KBM-7 (cell line): ENCODE measurements around the gene CLDN3.
"Not testable (repeated sequence)": the region's sequence is repeated elsewhere in the genome, so short reads cannot be mapped to it uniquely, and the experiment has no call there.

Experiments used
- DNase-seq: peaks from one replicate; pipeline ENCODE4 v3.0.0-alpha.2; 2015
- in situ Hi-C: fragments of 300-500 bp; cut with MboI; formaldehyde crosslinking; loops from 2 replicates; pipeline ENCODE4 v1.14.3; 2020; ENCODE audit warnings: low sequenced_read_pairs, low pct_unique_long_range_greater_than_20kb, mixed read lengths

The CLDN3 gene

DNA sequence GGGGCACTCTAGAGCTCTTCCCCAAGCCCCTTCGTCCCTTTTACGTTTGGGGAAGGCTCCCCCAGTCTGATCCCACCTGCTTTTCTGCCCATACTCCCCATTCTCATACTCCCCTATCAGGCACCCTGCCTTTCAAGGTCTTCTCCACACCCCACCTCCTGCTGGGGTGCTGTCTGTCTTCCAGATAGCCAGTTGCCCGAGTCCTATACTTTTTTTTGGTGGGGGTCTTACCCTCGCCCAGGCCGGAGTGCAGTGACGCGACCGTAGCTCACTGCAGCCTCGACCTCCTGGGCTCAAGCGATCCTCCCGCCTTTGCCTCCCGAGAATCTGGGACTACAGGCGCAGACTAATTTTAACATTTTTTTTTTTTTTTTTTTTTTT lies 30.7 kb downstream of the CLDN3 start:
- no peak for DNase-seq
- in situ Hi-C loops, result loop anchor here (10.0 kb wide), 1 partner anchor 115 kb away; the partner anchor contains the start of gene MLXIPL

- in situ Hi-C loops, result loop anchor here (10.0 kb wide), 1 partner anchor 114 kb away; the partner anchor contains the start of gene MLXIPL
- DNase-seq, result peak; percentile 94
These were observed 31.3 kb downstream of the CLDN3 start, which contains the start of gene ABHD11 for GRCh38 chr7:73738612-73739386. TSS of gene ABHD11 (minus strand) at chr7:73738802. CDS start at chr7:73738770, 32 bp downstream.

DNA sequence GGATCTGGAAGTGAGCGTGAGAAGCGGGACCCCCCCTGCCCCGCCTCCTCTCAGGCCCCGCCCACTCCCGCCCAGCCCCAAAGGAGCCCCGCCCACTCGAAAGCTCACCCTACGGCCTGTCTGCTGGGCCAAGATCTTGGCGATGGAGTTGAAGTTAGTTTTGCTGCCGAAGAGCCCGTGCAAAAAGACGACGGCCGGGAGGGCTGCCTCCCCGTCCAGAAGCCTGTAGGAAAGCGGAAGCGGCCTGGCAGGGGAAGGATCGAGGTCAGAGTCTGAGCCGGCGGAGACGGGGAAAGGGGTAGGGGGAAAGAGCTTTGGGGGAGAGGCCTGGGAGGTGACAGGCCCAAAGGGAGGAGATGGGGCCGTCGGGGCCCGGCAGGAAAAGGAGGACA lies 31.9 kb downstream of the CLDN3 start:
- in situ Hi-C loops, result loop anchor here (10.0 kb wide), 1 partner anchor 113 kb away; the partner anchor contains the start of gene MLXIPL
- peak; percentile 65 for DNase-seq

GRCh38 chr7:73737491-73738219 lies 32.4 kb downstream of the CLDN3 start:
- in situ Hi-C loops, result loop anchor here (10.0 kb wide), 1 partner anchor 113 kb away; the partner anchor contains the start of gene MLXIPL
- no peak for DNase-seq

GRCh38 chr7:73736885-73737284 lies 33.2 kb downstream of the CLDN3 start:
- in situ Hi-C loops, result loop anchor here (10.0 kb wide), 1 partner anchor 112 kb away; the partner anchor contains the start of gene MLXIPL
- no peak for DNase-seq

GRCh38 chr7:73735528-73735905 lies 34.6 kb downstream of the CLDN3 start:
- in situ Hi-C loops, result loop anchor here (10.0 kb wide), 1 partner anchor 111 kb away; the partner anchor contains the start of gene MLXIPL

DNA sequence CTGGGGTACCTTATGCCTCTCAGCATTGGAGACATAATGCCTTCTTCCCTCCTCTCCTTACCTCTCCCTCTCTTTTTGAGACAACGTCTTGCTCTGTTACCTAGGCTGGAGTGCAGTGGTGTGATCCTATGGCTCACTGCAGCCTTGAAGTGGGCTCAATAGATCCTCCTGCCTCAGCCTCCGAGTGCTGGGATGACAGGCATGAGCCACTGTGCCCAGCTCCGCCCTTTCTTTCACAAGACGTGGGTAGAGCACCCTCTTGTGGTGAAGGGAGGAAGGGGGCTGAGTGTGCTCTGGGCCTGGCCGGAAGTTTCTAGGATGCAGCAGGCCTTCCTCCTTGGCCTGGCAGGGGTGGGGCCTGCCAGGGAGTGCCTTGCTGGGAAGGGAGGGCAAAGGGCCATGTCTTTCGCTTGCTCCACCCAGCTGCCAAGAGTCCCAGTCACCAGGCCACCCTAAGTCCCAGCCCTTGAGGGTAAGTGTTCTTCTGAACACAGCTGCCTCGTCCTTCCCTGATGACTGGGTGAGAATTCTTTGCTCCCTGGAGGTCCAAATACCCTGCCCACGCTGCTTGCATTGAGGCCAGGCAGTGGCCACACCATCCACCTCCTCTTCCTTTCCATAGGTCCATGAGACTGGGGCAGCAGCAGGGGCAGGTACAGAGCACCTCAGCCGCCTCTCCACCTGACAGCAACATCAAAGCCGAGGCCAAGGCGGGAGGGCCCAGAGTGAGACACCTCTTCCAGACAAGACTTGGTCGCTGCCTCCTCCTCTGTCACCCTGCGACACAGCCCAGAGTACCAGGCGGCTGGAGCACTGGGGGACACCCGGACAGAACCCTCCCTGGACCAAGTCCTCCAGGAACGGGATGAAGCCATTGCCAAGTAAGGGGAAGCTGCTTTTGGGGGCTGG lies 35.2 kb downstream of the CLDN3 start:
- in situ Hi-C loops, result loop anchor here (10.0 kb wide), 1 partner anchor 110 kb away; the partner anchor contains the start of gene MLXIPL

More at GRCh38 chr7:73735528-73735905, 34.6 kb downstream of the CLDN3 start:
- no peak for DNase-seq

GRCh38 chr7:73732397-73732796 lies 37.7 kb downstream of the CLDN3 start:
- in situ Hi-C loops, result loop anchor here (10.0 kb wide), 1 partner anchor 108 kb away; the partner anchor contains the start of gene MLXIPL
- DNase-seq, result no peak

More for the DNA sequence above, 35.2 kb downstream of the CLDN3 start:
- DNase-seq, result peak; percentile 96

DNA sequence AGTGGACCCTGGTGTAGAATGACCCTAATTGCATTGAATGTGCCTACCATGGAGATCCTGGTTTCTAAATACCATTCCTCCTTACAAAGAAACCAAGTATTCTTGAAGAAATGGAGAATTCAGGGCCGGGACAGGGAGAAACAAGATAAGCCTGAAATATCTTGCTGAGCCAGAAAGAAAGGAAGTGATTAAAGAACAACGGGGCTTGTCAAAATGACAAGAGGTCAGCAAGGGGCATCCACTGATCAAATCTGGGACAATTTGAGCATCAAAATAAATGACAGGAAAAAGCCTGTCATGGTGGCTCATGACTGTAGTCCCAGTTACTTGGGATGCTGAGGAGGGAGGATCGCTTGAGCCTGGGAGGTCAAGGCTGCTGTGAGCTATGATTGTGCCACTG lies 39.6 kb downstream of the CLDN3 start:
- DNase-seq, result no peak
- in situ Hi-C loops, result loop anchor here (10.0 kb wide), 1 partner anchor 106 kb away; the partner anchor contains the start of gene MLXIPL

- no peak for DNase-seq
- in situ Hi-C loops, result no loop called here
These were observed 41.5 kb downstream of the CLDN3 start for GRCh38 chr7:73728551-73728950.

GRCh38 chr7:73727952-73728351 lies 42.1 kb downstream of the CLDN3 start:
- no peak for DNase-seq
- in situ Hi-C loops, result no loop called here

DNA sequence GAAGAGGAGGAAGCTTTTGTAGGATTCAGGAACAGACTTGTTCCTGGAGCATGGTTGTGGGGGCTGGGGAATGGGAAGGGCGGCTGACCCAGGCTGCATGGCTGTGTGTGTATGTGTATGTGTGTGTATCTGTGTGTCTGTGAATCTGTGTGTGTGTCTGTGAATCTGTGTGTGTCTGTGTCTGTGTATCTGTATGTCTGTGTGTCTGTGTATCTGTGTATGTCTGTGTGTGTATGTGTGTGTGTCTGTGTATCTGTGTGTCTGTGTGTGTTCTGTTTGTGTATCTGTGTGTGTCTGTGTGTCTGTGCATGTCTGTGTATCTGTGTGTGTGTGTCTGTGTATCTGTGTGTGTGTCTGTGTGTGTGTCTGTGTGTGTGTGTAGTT lies 44.0 kb downstream of the CLDN3 start:
- in situ Hi-C loops, result no loop called here

DNA sequence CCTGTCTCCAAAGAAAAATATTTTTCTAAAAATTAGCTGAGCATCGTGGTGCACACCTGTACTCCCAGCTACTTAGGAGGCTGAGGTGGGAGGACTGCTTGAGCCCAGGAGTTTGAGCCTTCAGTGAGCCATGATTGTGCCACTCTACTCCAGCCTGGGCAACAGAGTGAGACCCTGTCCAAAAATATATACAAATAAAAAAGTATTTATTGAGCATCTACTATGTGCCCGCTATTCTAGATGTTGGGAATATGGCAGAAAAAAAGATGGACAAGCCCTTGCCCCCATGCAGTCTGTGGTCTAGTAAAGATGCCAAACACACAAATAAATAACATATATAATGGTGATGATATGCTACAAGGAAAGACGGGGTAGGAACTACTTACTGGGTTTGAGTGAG lies 46.3 kb downstream of the CLDN3 start:
- in situ Hi-C loops, result no loop called here
- DNase-seq, result no peak

More for the DNA sequence above, 44.0 kb downstream of the CLDN3 start:
- no peak for DNase-seq

GRCh38 chr7:73722785-73723184 lies 47.3 kb downstream of the CLDN3 start:
- in situ Hi-C loops, result no loop called here

DNA sequence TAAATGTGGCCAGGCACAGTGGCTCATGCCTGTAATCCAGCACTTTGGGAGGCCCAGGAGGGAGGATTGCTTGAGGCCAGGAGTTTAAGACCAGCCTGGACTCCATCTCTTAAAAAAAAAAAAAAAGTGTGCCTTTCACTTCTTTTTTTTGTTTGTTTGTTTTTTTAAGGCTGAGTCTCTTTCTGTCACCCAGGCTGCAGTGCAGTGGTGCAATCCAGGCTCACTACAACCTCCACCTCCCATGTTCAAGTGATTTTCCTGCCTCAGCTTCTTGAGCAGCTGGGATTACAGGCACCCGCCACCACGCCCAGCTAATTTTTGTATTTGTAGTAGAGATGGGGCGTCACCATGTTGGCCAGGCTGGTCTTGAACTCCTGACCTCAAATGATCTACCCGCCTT lies 47.9 kb downstream of the CLDN3 start:
- DNase-seq, in situ Hi-C loops: not testable (repeated sequence)

More at GRCh38 chr7:73722785-73723184, 47.3 kb downstream of the CLDN3 start:
- no peak for DNase-seq

DNA sequence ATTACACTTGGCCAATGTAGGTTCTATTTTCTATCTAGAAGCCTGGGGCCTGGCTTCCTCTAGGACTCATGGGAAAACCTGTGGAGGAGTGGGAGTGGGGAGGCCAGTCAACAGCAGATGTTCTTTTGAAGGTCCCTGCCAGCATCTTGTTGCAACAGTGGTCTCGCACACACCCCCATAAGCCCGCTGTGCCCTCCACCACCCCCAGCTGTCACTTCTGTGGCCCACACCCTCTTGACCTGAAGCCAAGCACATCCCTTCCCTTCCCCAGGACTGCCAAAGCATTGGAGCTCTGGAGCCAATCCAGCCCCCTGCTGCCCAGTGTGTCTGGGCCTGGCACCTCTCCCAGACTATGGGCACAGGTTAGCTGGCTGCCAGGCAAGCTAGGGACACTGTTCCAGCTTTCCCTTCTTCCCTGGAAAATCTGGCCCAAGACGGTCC lies 48.7 kb downstream of the CLDN3 start:
- in situ Hi-C loops, result no loop called here
- DNase-seq, result no peak

- in situ Hi-C loops, DNase-seq: not testable (repeated sequence)
These were observed 49.6 kb downstream of the CLDN3 start for GRCh38 chr7:73720443-73720842.

GRCh38 chr7:73719806-73720169 lies 50.3 kb downstream of the CLDN3 start:
- in situ Hi-C loops, result no loop called here
- DNase-seq, result no peak
